GM19193 (cell line): ENCODE results near the gene STK10.

Source experiments
- POLR2A ChIP-seq: IDR thresholded peaks from 4 replicates; pipeline ENCODE4 v1.6.1; 2011; ENCODE audit not compliant: insufficient read depth, insufficient read length; ENCODE audit errors: extremely low read depth

The STK10 gene

DNA sequence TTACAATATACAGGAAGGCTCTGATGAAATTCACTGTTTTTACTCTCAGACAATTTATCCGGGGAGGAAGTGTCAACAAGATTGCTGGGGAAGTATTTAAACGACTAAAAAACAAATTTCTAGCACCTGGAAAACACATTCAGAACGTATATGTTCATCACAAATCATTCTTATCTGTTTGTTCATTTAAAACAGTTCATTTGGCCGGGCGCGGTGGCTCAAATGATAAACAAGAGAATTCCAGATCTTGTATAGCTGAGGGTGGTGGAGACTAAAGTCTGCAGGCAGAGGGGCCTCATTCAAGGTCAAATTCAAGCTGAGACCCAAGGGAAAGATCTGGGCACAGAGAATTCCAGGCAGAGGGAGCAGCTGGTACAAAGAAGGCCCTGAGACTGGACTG lies 90.0 kb downstream of the STK10 start:
- no peak for TF ChIP-seq POLR2A

DNA sequence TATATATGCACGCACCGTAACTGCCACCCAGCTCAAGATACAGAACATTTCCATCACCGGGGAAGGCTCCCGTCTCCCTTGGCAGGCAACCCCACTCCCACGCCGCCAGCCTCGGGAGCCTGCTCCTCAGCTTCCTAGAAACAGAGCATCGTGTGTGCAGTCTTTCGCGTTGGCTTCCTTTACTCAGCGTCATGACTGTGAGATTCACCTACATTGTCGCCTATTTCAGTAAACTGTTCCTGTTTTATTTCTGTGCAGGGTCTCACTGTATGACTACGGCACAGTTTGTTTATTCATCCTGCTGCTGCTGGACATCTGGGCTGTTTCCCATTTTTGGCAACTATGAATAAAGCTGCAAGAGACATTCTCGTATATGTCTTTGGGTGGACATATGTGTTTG lies 90.7 kb downstream of the STK10 start:
- TF ChIP-seq POLR2A: no peak

DNA sequence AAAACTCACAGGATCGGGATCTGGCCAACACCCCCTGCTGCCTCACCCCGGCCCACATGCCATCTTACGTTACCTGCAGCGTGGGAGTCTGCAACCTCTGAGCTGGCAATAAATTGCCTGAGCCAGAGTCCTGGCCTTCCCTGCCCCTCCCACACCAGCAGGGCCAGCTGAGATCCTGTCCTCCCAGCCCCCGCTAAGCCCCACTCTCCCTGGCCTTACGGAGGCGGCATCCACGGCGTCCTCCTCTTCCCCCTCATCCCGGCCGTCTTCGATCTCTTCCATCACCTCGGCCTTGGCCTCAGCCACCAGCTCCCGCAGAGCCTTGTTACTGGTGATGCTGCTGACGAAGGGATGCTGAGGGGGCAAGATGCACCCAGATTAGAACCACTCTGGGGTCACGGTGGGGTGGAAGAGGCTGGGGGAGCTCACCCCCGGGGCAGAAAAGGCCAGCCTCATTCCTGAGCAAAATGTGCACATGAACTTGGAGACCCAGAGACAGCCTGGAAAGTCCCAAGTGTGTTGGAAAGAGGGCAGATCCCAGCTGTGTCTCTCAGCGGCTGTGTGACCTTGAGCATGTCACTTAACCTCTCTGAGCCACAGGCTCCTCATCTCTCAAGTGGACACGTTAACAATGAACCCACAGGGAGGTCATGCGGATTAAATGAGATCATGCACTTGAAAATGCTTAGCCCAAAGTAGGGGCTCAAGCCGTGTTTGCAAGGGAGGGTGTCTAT lies 91.7 kb downstream of the STK10 start:
- TF ChIP-seq POLR2A: no peak

DNA sequence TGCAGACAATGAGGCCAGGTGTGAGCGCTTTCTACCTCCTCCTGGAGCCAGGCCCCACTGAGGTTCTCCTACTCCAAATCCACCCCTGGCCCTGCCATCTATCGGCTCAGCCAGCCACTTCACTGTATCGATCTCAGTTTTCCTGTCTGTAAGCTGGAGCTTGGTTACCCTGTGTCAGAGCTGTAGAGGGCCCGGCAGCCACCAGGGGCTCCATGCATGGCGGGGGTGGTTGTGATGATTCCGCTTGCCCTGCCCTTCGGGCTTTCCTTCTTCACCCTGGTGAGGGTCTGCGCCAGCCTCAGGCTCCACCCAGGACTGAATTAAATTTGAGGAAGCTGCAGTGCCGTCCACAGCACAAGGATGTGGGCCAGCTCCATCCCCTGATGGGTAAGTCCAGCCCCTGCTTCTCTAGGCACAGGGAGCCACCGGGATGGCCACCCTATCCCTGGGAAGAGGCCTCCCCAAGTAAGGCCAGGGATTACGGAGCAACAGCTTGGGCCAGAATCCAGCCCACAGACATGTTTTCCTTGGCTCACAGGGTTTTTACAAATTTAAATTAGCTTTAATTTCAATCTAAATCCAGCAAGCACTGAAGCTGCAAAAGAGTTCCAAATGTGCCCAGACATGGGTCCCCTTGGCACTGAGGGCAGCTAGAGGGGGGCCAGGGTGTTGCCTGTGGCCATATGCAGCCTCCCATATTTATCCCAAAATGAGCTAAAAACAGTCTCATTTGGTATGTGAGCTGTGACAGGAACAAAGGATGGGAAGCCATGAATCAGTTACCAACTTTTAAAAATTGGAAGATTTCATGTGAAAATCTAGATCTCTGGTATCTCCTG lies 92.4 kb downstream of the STK10 start:
- TF ChIP-seq POLR2A: no peak

DNA sequence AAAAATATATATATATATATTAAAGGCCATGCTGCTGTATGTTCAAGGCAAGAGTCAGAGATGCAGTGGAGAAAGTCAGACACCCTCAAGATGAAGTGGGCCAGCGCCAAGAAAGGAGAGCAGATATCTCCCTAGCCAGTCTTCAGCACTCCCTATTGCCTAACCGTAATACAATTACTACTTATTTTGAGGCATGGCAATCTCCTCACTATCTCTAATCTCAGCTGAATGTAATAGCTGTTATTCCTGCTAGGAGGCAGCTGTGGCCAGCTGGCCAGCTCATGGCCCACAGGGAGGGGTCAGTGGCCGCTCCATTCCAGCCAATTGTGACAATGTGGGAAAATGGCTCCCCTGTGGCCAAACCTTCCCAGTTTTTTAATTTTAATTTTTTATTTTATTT lies 94.1 kb downstream of the STK10 start:
- TF ChIP-seq POLR2A: no peak

DNA sequence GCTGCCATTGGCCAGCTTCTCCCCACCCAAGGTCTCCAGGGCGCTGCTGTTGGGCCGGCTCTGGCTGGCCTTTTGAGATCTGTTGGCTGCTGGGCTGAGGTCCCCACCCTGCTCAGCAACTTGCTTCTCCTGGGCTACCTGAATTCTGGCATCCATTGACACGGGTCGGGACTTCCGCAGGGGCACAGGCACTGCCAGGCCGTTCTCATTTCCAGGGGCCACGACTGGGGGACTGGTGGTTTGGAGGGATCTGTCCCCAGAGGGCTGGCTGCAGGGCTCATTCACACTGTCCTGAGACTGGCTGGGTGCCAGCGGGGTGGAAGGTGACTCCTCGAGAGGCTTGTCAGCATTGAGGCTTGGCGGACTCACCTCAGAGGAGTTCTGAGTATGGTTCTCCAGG lies 94.5 kb downstream of the STK10 start:
- TF ChIP-seq POLR2A: no peak

DNA sequence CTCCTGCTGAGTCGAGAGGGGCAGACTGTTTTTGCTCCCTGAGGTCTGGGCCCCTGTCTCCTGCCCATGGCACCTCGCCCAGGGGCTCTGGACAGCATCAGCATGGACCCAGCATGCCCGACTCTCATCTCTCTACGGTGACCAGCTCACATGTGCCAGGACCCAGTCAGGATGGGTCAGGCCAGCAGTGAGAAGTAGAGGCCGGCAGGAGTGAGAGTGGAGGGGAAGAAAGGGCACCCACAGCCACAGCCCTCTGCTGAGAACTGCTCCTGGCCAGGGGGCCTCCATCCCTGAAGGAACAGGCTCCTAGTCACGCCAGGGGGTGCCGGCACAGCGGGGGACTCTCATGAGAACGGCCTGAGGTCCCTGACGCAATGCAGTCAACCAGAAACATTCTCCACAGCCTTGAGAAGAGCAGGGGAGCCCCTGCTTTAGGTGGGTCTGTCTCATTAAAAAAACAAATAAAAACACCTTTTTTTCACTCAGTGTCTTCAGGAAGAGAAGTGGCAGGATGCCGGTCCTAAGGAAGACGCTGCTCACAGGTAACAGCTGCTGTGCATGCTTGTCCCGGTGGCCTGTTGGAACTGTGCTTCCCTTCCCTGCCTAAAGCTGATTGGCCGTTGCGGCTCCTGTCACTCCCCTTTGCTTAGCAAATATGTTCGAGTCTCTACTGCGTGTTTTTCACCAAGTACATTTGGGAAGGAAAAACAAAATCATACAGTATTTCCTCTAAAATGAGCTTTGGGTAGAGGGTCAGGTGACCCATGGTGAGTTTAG lies 95.9 kb downstream of the STK10 start:
- TF ChIP-seq POLR2A: peak; percentile 12

DNA sequence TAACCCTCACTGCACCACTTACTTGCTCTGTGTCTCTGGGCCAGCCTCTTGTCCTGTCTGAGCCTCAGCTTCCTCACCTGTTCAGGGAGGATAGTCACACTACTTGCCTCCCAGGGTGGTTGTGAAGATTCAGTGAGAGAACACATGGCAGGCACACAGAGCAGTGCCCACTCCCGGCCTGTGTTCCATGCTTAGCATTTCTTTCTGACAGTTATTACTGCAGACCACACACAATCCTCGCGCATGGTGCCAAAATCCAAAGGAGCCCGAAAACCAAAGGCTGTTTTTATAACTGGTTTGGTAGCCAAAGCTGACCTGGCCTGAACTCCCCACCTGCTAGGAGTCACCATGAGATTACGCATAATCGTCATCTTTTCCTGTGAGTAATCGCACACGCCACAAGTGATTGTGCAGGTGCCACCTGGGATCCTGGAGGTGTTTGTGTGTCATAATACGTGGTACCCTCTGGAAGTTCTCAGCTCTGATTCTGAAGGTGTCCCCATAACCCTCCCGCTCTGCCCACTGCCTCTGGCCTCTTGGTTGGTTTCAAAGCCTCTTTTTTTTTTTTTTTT lies 97.0 kb downstream of the STK10 start:
- no peak for TF ChIP-seq POLR2A

DNA sequence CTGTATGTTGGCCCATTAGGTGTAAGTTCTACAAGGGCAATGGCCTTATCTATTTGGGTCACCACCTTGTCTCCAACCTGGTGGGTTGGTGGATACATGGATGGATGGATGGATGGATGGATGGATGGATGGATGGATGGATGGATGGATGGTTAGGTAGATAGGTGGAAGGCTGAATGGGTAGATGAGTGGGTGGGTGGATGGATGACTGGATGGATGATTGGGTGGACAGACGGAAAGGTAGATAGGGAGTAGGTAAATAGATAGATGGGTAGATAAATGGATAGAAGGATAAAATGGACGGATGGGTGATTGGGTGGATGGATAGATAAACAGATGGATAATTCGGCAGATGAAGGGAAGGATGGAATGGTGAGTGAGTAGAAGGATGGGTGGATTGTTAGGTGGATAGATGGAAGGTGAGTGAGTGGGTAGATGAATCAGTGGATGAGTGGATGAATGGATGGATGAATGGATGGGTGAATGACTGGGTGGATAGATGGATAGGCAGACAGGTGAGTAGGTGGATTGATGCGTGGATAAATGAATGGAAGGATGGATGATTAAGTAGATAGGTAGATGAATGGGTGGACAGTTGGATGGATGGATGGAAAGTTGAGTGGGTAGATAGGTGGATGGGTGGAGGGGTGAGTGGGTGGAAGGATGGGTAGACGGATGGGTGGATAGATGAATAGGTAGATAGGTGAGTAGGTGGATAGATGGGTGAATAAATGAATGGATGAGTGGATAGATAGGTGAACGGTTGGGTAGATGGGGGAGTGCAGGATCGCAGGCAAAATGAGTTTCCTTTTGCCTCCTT lies 98.5 kb downstream of the STK10 start:
- no peak for TF ChIP-seq POLR2A

DNA sequence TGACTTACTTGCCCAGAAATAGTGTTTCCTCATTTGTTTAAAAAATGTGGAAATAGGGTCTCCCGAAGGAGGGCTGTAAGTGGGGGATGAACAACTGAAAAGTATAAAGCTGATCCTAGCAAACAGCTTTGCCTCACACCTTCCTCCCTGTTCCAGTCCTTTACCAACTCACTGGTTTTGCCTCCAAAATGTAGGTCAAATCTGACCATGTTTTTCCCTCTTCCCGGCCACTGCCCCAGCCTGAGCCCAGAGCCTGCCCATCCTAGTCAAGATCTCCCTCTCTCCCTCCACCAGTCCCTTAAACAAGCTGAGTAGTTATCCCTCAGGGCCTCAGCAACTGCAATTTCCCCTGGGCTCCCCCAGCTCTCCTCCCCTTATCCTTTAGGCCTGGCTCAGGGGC lies 99.2 kb downstream of the STK10 start:
- TF ChIP-seq POLR2A: no peak

DNA sequence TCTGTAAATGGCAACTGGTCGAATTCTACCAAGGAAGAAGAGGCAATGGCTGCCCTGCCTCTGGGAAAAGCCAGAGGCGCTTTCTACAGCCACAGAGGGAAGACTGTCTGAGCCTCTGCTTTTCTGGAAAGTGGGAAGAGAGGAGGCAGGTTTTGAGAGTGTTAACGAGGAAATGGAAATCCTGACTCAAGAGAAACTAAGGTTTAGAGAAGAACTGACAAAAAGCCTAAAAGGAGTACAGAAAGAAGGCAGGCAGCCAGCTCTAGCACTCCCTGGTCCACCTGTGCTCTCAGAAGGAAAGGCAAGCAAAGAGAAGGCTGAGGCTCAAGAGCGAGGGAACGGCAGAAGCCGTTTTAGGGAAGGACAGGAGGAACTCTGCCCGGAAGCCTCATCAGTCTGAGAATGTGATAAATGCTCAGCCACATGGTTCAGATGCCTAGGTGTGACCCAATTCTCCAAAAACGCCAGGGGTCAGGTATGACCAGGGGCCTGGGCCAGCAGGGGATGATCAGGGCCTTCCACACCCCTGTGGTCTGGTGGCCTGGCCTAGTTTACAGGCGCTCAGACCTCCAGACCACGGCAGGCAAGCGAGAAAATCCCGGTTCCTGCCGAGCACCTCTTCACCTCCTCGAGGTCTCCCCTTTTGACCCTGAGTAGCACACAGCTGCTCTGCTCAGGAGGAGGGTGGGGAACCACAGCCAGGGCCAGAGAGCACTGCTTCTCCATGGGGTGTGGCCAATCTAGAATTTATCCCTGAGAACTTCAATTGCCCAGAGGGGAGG lies 101.6 kb downstream of the STK10 start:
- peak; percentile 28 for TF ChIP-seq POLR2A

DNA sequence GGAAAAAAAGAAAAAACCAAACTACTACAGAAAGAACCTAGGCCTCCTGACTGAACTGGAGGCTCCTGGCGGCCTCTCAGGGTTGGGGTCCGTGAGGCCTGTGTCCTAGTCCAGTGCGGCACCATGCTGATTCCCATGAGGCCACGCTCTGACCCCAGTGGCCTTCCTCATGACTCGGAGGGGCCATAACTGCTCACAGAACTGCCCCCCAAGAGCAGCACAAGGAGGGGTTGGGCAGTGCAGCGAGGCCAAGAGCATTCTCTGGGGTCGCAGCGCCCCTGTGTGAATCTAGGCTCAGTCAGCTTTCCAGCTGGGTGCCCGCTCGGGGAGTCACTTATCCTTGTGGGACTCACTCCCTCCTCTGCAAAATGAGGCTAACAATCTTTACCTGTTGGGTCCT lies 102.3 kb downstream of the STK10 start:
- no peak for TF ChIP-seq POLR2A

DNA sequence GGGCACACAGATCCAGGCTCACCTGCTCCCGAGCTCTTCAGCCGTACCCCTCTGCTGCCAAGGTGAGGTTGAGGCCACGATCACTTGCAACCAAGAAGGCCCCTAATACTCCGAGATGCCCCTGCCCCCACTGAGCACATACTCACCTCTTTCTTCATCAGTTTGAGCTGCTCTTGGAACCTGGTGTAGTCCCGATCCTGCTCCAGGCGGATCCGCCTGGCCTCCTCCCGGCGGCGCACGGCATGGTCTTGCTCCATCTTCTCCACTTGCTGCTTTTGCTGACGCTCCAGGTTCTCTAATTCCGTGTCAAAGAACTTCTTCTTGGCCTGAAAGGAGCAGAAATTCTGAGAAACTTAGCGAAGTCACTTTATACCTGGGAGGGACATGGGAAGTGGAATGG lies 105.8 kb downstream of the STK10 start:
- TF ChIP-seq POLR2A: no peak
